Spleen (tissue), 7 donors: ENCODE measurements around the gene CLBA1.
"Not testable (repeated sequence)": the region's sequence is repeated elsewhere in the genome, so short reads cannot be mapped to it uniquely, and the experiment has no call there.

Experiments used
- CTCF ChIP-seq, 11 experiments: fragments of 200-600 bp in 7 of 11; fragments of 450-650 bp in 4 of 11; sonication (generic) in 4 of 11; IDR thresholded peaks in 8 of 11; conservative IDR thresholded peaks in 3 of 11; 1 replicate in 7 of 11; 2 replicates in 4 of 11; pipeline versions ENCODE4 v1.4.0 to v1.8.0; 2016 to 2021; ENCODE audit warnings: antibody characterized with exemption in 11 of 11, inconsistent platforms in 4 of 11, mild to moderate bottlenecking in 1 of 11
- POLR2A ChIP-seq, 3 donors: fragments of 450-650 bp; IDR thresholded peaks; one replicate each; pipeline ENCODE4 v1.5.1; 2017; ENCODE audit warnings: antibody characterized with exemption in 3 of 3, mild to moderate bottlenecking in 1 of 3
- POLR2AphosphoS5 ChIP-seq, 3 donors: sonication (generic); formaldehyde crosslinking; IDR thresholded peaks; one replicate each; pipeline ENCODE4 v1.5.1; 2017; ENCODE audit warnings: antibody characterized with exemption in 3 of 3
- donor health status: DM: no; HTN: no; CAD: no; lungs with moderate emphysema.
- donor health status: DM: no; HTN: no; CAD: no.
- donor health status: DM: no; HTN: no; CAD: no.

GRCh38 chr14:104943216-104944015, 42.2 kb upstream of the CLBA1 start:
- not testable (repeated sequence) for TF ChIP-seq CTCF (IDR thresholded peaks at IDR 0.05 in 8 of 11, conservative IDR thresholded peaks at IDR 0.05 in 3 of 11); POLR2A (IDR thresholded peaks at IDR 0.05); POLR2AphosphoS5 (IDR thresholded peaks at IDR 0.05)
